Measurements from ENCODE around the gene PLCE1. TPM values are rescaled to one million over a fixed set of nuclear protein-coding genes. Genes with fewer than 3 reads are reported as not detected.
A peak's percentile ranks its signal among the peaks of the same experiment; 100 is the strongest.

Gene PLCE1
- total RNA-seq, 1 experiment from 2014 or later = 8.1 TPM

GRCh38 chr10:94014304-94014703, 20.6 kb downstream of the PLCE1 start:
- Histone ChIP-seq H3K27ac (no peak overlapping the region), H3K9me3 (replicated peaks) (no peaks in the 10 kb centered on the region; the same call in none of the 2 replicates)
- DNase-seq (ENCODE audit: low read depth in 1 of 2, low spot score in 2 of 2) = no peak

GRCh38 chr10:94016727-94017714, 23.3 kb downstream of the PLCE1 start:
- H3K4me1 ChIP-seq (replicated peaks) = peaks cover 13% of the 10 kb centered on the region
- DNase-seq (ENCODE audit: low read depth in 1 of 2, low spot score in 2 of 2) = no peak
- no peaks in the 10 kb centered on the region; the same call in 1 of the 2 replicates for H3K9me3 ChIP-seq (replicated peaks)
- H3K36me3 ChIP-seq = no peaks in the 10 kb centered on the region
- no peak overlapping the region for H3K4me3 ChIP-seq
- H3K27me3 ChIP-seq (replicated peaks) = no peaks in the 10 kb centered on the region
- no peak overlapping the region for H3K27ac ChIP-seq

More at GRCh38 chr10:94014304-94014703, 20.6 kb downstream of the PLCE1 start:
- Histone ChIP-seq H3K4me1 (replicated peaks) (peaks cover 13% of the 10 kb centered on the region), H3K36me3 (0 out of 2 replicates have a peak, but pooled peaks cover under 1% of the 10 kb centered on the region), H3K4me3 (no peak overlapping the region), H3K27me3 (replicated peaks) (no peaks in the 10 kb centered on the region)

- no peak for DNase-seq (ENCODE audit: low read depth in 1 of 2, low spot score in 2 of 2)
- Histone ChIP-seq H3K36me3 (no peaks in the 10 kb centered on the region), H3K27me3 (replicated peaks) (no peaks in the 10 kb centered on the region), H3K27ac (no peak overlapping the region), H3K4me3 (no peak overlapping the region), H3K9me3 (replicated peaks) (no peaks in the 10 kb centered on the region; the same call in 1 of the 2 replicates), H3K4me1 (replicated peaks) (peaks cover 10% of the 10 kb centered on the region)
Observed at GRCh38 chr10:94018107-94018506, 24.4 kb downstream of the PLCE1 start.

- DNase-seq (ENCODE audit: low read depth in 1 of 2, low spot score in 2 of 2) = no peak
- Histone ChIP-seq H3K27ac (no peak overlapping the region), H3K4me3 (no peak overlapping the region), H3K4me1 (replicated peaks) (no peaks in the 10 kb centered on the region), H3K36me3 (no peaks in the 10 kb centered on the region), H3K9me3 (replicated peaks) (peaks cover 12% of the 10 kb centered on the region; the same call in 1 of the 2 replicates), H3K27me3 (replicated peaks) (no peaks in the 10 kb centered on the region)
Observed at GRCh38 chr10:94023906-94024305, 30.2 kb downstream of the PLCE1 start.

GRCh38 chr10:94024407-94024806, 30.7 kb downstream of the PLCE1 start:
- H3K27ac ChIP-seq = no peak overlapping the region
- H3K4me3 ChIP-seq = no peak overlapping the region
- H3K36me3 ChIP-seq = no peaks in the 10 kb centered on the region
- H3K9me3 ChIP-seq (replicated peaks) = peaks cover 12% of the 10 kb centered on the region
- no peaks in the 10 kb centered on the region for H3K4me1 ChIP-seq (replicated peaks)
- no peaks in the 10 kb centered on the region for H3K27me3 ChIP-seq (replicated peaks)
- no peak for DNase-seq (ENCODE audit: low read depth in 1 of 2, low spot score in 2 of 2)

- Histone ChIP-seq H3K27me3 (replicated peaks) (no peaks in the 10 kb centered on the region), H3K4me1 (replicated peaks) (no peaks in the 10 kb centered on the region), H3K36me3 (peaks cover 3% of the 10 kb centered on the region), H3K9me3 (replicated peaks) (peaks cover 20% of the 10 kb centered on the region), H3K4me3 (no peak overlapping the region), H3K27ac (no peak overlapping the region)
- no peak for DNase-seq (ENCODE audit: low read depth in 1 of 2, low spot score in 2 of 2)
Observed at GRCh38 chr10:94025806-94026205, 32.1 kb downstream of the PLCE1 start.

GRCh38 chr10:94027197-94027596, 33.5 kb downstream of the PLCE1 start:
- peaks cover 17% of the 10 kb centered on the region for H3K36me3 ChIP-seq
- H3K4me3 ChIP-seq = no peak overlapping the region
- H3K9me3 ChIP-seq (replicated peaks) = peaks cover 29% of the 10 kb centered on the region
- H3K27ac ChIP-seq = no peak overlapping the region
- H3K4me1 ChIP-seq (replicated peaks) = no peaks in the 10 kb centered on the region; the same call in 1 of the 2 replicates
- no peaks in the 10 kb centered on the region for H3K27me3 ChIP-seq (replicated peaks)
- no peak for DNase-seq (ENCODE audit: low read depth in 1 of 2, low spot score in 2 of 2)

GRCh38 chr10:94029955-94030354, 36.2 kb downstream of the PLCE1 start:
- DNase-seq (ENCODE audit: low read depth in 1 of 2, low spot score in 2 of 2) = no peak
- Histone ChIP-seq H3K9me3 (replicated peaks) (peaks cover 29% of the 10 kb centered on the region), H3K4me3 (no peak overlapping the region), H3K27ac (no peak overlapping the region), H3K36me3 (peaks cover 20% of the 10 kb centered on the region), H3K4me1 (replicated peaks) (no peaks in the 10 kb centered on the region; the same call in 1 of the 2 replicates), H3K27me3 (replicated peaks) (no peaks in the 10 kb centered on the region)

- Histone ChIP-seq H3K4me3 (no peak overlapping the region), H3K36me3 (peaks cover 14% of the 10 kb centered on the region), H3K4me1 (replicated peaks) (peaks cover 15% of the 10 kb centered on the region), H3K27ac (no peak overlapping the region), H3K27me3 (replicated peaks) (no peaks in the 10 kb centered on the region), H3K9me3 (replicated peaks) (peaks cover 5% of the 10 kb centered on the region; the same call in 1 of the 2 replicates)
- no peak for DNase-seq (ENCODE audit: low read depth in 1 of 2, low spot score in 2 of 2)
Observed at GRCh38 chr10:94035982-94036765, 42.4 kb downstream of the PLCE1 start.

- Histone ChIP-seq H3K4me1 (replicated peaks) (peaks cover 20% of the 10 kb centered on the region), H3K27me3 (replicated peaks) (no peaks in the 10 kb centered on the region), H3K9me3 (replicated peaks) (peaks cover under 1% of the 10 kb centered on the region; the same call in 1 of the 2 replicates), H3K27ac (no peak overlapping the region), H3K36me3 (peaks cover 8% of the 10 kb centered on the region), H3K4me3 (no peak overlapping the region)
- DNase-seq (ENCODE audit: low read depth in 1 of 2, low spot score in 2 of 2) = no peak
Observed at GRCh38 chr10:94036766-94037033, 43.0 kb downstream of the PLCE1 start.

GRCh38 chr10:94037286-94037685, 43.6 kb downstream of the PLCE1 start:
- no peaks in the 10 kb centered on the region for H3K27me3 ChIP-seq (replicated peaks)
- no peak overlapping the region for H3K27ac ChIP-seq
- no peaks in the 10 kb centered on the region for H3K9me3 ChIP-seq (replicated peaks)
- no peak for DNase-seq (ENCODE audit: low read depth in 1 of 2, low spot score in 2 of 2)
- H3K36me3 ChIP-seq = peaks cover 3% of the 10 kb centered on the region
- no peak overlapping the region for H3K4me3 ChIP-seq
- peaks cover 26% of the 10 kb centered on the region for H3K4me1 ChIP-seq (replicated peaks)

GRCh38 chr10:94038024-94038423, 44.3 kb downstream of the PLCE1 start:
- Histone ChIP-seq H3K27ac (peak overlapping the region; percentile 18; the same call in 1 of the 2 replicates), H3K9me3 (replicated peaks) (no peaks in the 10 kb centered on the region), H3K4me3 (no peak overlapping the region), H3K36me3 (no peaks in the 10 kb centered on the region; the same call in 1 of the 2 replicates), H3K4me1 (replicated peaks) (peaks cover 33% of the 10 kb centered on the region), H3K27me3 (replicated peaks) (no peaks in the 10 kb centered on the region)
- peak; percentile 60 to 70 for DNase-seq (ENCODE audit: low read depth in 1 of 2, low spot score in 2 of 2)

- no peak for DNase-seq (ENCODE audit: low read depth in 1 of 2, low spot score in 2 of 2)
- Histone ChIP-seq H3K27me3 (replicated peaks) (no peaks in the 10 kb centered on the region), H3K4me1 (replicated peaks) (peaks cover 44% of the 10 kb centered on the region), H3K27ac (peak overlapping the region; percentile 79), H3K4me3 (no peak overlapping the region), H3K36me3 (no peaks in the 10 kb centered on the region; the same call in 1 of the 2 replicates), H3K9me3 (replicated peaks) (no peaks in the 10 kb centered on the region)
Observed at GRCh38 chr10:94041206-94041605, 47.5 kb downstream of the PLCE1 start.

Data from SJSA1 (cell line).